IgD-negative memory B cell (primary cell): ENCODE data around the gene DEFB124. TPM values are rescaled to one million over a fixed set of nuclear protein-coding genes. Genes with fewer than 3 reads are reported as not detected.
"Not testable (repeated sequence)": the region's sequence is repeated elsewhere in the genome, so short reads cannot be mapped to it uniquely, and the experiment has no call there.

Experiments
- H3K27ac Mint-ChIP-seq, 3 donors: one replicate each; pipeline ENCODE4 v1.8.0; 2020 to 2022; ENCODE audit warnings: mild to moderate bottlenecking in 3 of 3, mixed read lengths in 3 of 3, moderate library complexity in 1 of 3
- H3K27me3 Mint-ChIP-seq: one replicate; pipeline ENCODE4 v1.8.0; 2021; ENCODE audit warnings: mixed read lengths
- H3K36me3 Mint-ChIP-seq: one replicate; pipeline ENCODE4 v1.8.0; 2020; ENCODE audit warnings: mild to moderate bottlenecking, mixed read lengths
- H3K4me1 Mint-ChIP-seq, 3 donors: one replicate each; pipeline ENCODE4 v1.8.0; 2020 to 2022; ENCODE audit warnings: mixed read lengths in 3 of 3, mild to moderate bottlenecking in 1 of 3
- H3K4me3 Mint-ChIP-seq, 4 donors: one replicate each; pipeline ENCODE4 v1.8.0; 2020 to 2022; ENCODE audit warnings: mild to moderate bottlenecking in 4 of 4, mixed read lengths in 4 of 4, moderate library complexity in 3 of 4
- H3K9me3 Mint-ChIP-seq, 3 donors: one replicate each; pipeline ENCODE4 v1.8.0; 2020 to 2021; ENCODE audit warnings: mixed read lengths in 3 of 3, mild to moderate bottlenecking in 1 of 3
- polyA plus RNA-seq: library from polyadenylated mRNA; unstranded; fragments of 300-500 nt; fragmentation: Illumina TruSeq; gene quantifications from one replicate; pipeline ENCODE4 v1.2.3, GENCODE V29; 2021

The DEFB124 gene
- polyA plus RNA-seq, result not detected

GRCh38 chr20:31474758-31475427 is at the start of gene DEFB124, which contains the start of gene REM1:
DEFB124 (minus strand) TSS chr20:31475127; CDS start chr20:31473013, 2,114 bp downstream.
REM1 (plus strand) TSS chr20:31475288; CDS start chr20:31476446, 1,158 bp downstream.
- Mint-ChIP-seq H3K4me1 (peaks cover 13 to 20% (median 14%) of the 10 kb centered on the region in 3 donors), H3K27me3 (peaks cover 31% of the 10 kb centered on the region), H3K36me3 (peaks cover 4% of the 10 kb centered on the region), H3K9me3 (peaks cover 0 to 2% (median 0%) of the 10 kb centered on the region in 3 donors), H3K27ac (no peak within 1 kb of the TSS), H3K4me3 (peak within 1 kb of the TSS in 3 of 4 donors; percentile 44 to 90 (median 63))

- Mint-ChIP-seq H3K4me3 (no peak overlapping the region), H3K9me3 (no peaks in the 10 kb centered on the region), H3K36me3 (peaks cover 3% of the 10 kb centered on the region), H3K4me1 (peaks cover 4 to 14% (median 13%) of the 10 kb centered on the region in 3 donors), H3K27me3 (no peaks in the 10 kb centered on the region), H3K27ac (no peak overlapping the region)
Observed at GRCh38 chr20:31523361-31524283, 48.7 kb upstream of the DEFB124 start.

- Mint-ChIP-seq H3K9me3 (no peaks in the 10 kb centered on the region), H3K36me3 (peaks cover 3% of the 10 kb centered on the region), H3K27ac (no peak overlapping the region), H3K27me3 (no peaks in the 10 kb centered on the region), H3K4me3 (no peak overlapping the region), H3K4me1 (peaks cover 4 to 14% (median 13%) of the 10 kb centered on the region in 3 donors)
Observed at GRCh38 chr20:31522731-31523130, 47.8 kb upstream of the DEFB124 start.

- not testable (repeated sequence) for H3K4me3 Mint-ChIP-seq, H3K27me3 Mint-ChIP-seq, H3K36me3 Mint-ChIP-seq, H3K9me3 Mint-ChIP-seq
- Mint-ChIP-seq H3K27ac (peak overlapping the region in 1 of 3 donors; percentile 98), H3K4me1 (peaks cover 4 to 14% (median 13%) of the 10 kb centered on the region in 3 donors)
Observed at GRCh38 chr20:31521267-31521666, 46.3 kb upstream of the DEFB124 start.

GRCh38 chr20:31517373-31517772 is 42.4 kb upstream of the DEFB124 start:
- Mint-ChIP-seq H3K27me3 (no peaks in the 10 kb centered on the region), H3K4me3 (no peak overlapping the region), H3K4me1 (peaks cover 4 to 10% (median 10%) of the 10 kb centered on the region in 3 donors), H3K36me3 (no peaks in the 10 kb centered on the region), H3K27ac (no peak overlapping the region), H3K9me3 (no peaks in the 10 kb centered on the region)

GRCh38 chr20:31516651-31517050 is 41.7 kb upstream of the DEFB124 start:
- Mint-ChIP-seq H3K4me1 (peaks cover 4 to 10% (median 10%) of the 10 kb centered on the region in 3 donors), H3K4me3 (no peak overlapping the region), H3K36me3 (no peaks in the 10 kb centered on the region), H3K27me3 (no peaks in the 10 kb centered on the region), H3K27ac (no peak overlapping the region), H3K9me3 (no peaks in the 10 kb centered on the region)

- Mint-ChIP-seq H3K27me3 (no peaks in the 10 kb centered on the region), H3K27ac (no peak overlapping the region), H3K9me3 (no peaks in the 10 kb centered on the region), H3K4me1 (peaks cover 4 to 10% (median 10%) of the 10 kb centered on the region in 3 donors), H3K4me3 (no peak overlapping the region), H3K36me3 (no peaks in the 10 kb centered on the region)
Observed at GRCh38 chr20:31516166-31516565, 41.2 kb upstream of the DEFB124 start.

GRCh38 chr20:31515775-31516107 is 40.8 kb upstream of the DEFB124 start:
- H3K27me3 Mint-ChIP-seq, result no peaks in the 10 kb centered on the region
- H3K9me3 Mint-ChIP-seq, result no peaks in the 10 kb centered on the region
- no peak overlapping the region for H3K27ac Mint-ChIP-seq
- H3K4me1 Mint-ChIP-seq, result peaks cover 3 to 10% (median 10%) of the 10 kb centered on the region in 3 donors
- H3K4me3 Mint-ChIP-seq, result no peak overlapping the region
- H3K36me3 Mint-ChIP-seq, result no peaks in the 10 kb centered on the region

GRCh38 chr20:31515072-31515774 is 40.3 kb upstream of the DEFB124 start:
- H3K27me3 Mint-ChIP-seq, result no peaks in the 10 kb centered on the region
- peaks cover 0 to 10% (median 7%) of the 10 kb centered on the region in 3 donors for H3K4me1 Mint-ChIP-seq
- no peak overlapping the region for H3K27ac Mint-ChIP-seq
- H3K4me3 Mint-ChIP-seq, result no peak overlapping the region
- no peaks in the 10 kb centered on the region for H3K9me3 Mint-ChIP-seq
- no peaks in the 10 kb centered on the region for H3K36me3 Mint-ChIP-seq

- Mint-ChIP-seq H3K4me3 (no peak within 1 kb of the TSS), H3K27ac (peak within 1 kb of the TSS in 1 of 3 donors; percentile 89), H3K4me1 (peaks cover 0 to 8% (median 6%) of the 10 kb centered on the region in 3 donors), H3K27me3 (no peaks in the 10 kb centered on the region), H3K9me3 (no peaks in the 10 kb centered on the region), H3K36me3 (no peaks in the 10 kb centered on the region)
Observed at GRCh38 chr20:31514154-31515071, 39.5 kb upstream of the DEFB124 start, which contains the start of gene HM13. HM13 (plus strand) TSS chr20:31514442; CDS start chr20:31514552, 110 bp downstream.

- Mint-ChIP-seq H3K4me1 (peaks cover 0 to under 1% (median 0%) of the 10 kb centered on the region in 3 donors), H3K36me3 (no peaks in the 10 kb centered on the region), H3K4me3 (no peak overlapping the region)
Observed at GRCh38 chr20:31508517-31509244, 33.8 kb upstream of the DEFB124 start.

GRCh38 chr20:31505903-31506302 is 31.0 kb upstream of the DEFB124 start:
- H3K4me3 Mint-ChIP-seq, result no peak overlapping the region
- peaks cover 0 to 4% (median 0%) of the 10 kb centered on the region in 3 donors for H3K9me3 Mint-ChIP-seq
- no peak overlapping the region for H3K27ac Mint-ChIP-seq
- H3K36me3 Mint-ChIP-seq, result no peaks in the 10 kb centered on the region
- H3K4me1 Mint-ChIP-seq, result peaks cover 0 to 2% (median 0%) of the 10 kb centered on the region in 3 donors
- peaks cover 5% of the 10 kb centered on the region for H3K27me3 Mint-ChIP-seq

More at GRCh38 chr20:31508517-31509244, 33.8 kb upstream of the DEFB124 start:
- Mint-ChIP-seq H3K9me3 (peaks cover 0 to 4% (median 0%) of the 10 kb centered on the region in 3 donors), H3K27ac (no peak overlapping the region), H3K27me3 (peaks cover 5% of the 10 kb centered on the region)

GRCh38 chr20:31502884-31503673 is 28.2 kb upstream of the DEFB124 start:
- H3K4me3 Mint-ChIP-seq, H3K27ac Mint-ChIP-seq: not testable (repeated sequence)

More at GRCh38 chr20:31502884-31503673, 28.2 kb upstream of the DEFB124 start:
- not testable (repeated sequence) for H3K9me3 Mint-ChIP-seq, H3K27me3 Mint-ChIP-seq, H3K36me3 Mint-ChIP-seq, H3K4me1 Mint-ChIP-seq
